ENCODE measurements around the gene CAPN10.

CAPN10 gene

GRCh38 chr2:240569523-240569997, 17.0 kb upstream of the CAPN10 start:
- no peaks in the 10 kb centered on the region for H3K27me3 ChIP-seq
- no peak for TF ChIP-seq CTCF (IDR thresholded peaks at IDR 0.05)
- DNase-seq = peak in 1 of 2 donors; percentile 18
- H3K9me3 ChIP-seq = no peaks in the 10 kb centered on the region
- peak overlapping the region; percentile 68 to 85 for H3K27ac ChIP-seq
- peak overlapping the region; percentile 69 to 83 for H3K4me3 ChIP-seq
- intact Hi-C loops (cut with DNase I; ENCODE audit: low total_unique reads) = loop anchor here (10.0 kb wide), 2 partner anchors 135 to 335 kb away; partner anchors contain the start of gene GPC1
- H3K36me3 ChIP-seq = peaks cover 0 to 36% (median 19%) of the 10 kb centered on the region in 3 donors
- peaks cover 5 to 62% (median 44%) of the 10 kb centered on the region in 4 donors for H3K4me1 ChIP-seq

- intact Hi-C loops (cut with DNase I; ENCODE audit: low total_unique reads) = loop anchor here (10.0 kb wide), 2 partner anchors 135 to 335 kb away; partner anchors contain the start of gene GPC1
- H3K4me3 ChIP-seq = peak overlapping the region in 1 of 2 donors; percentile 69
- H3K4me1 ChIP-seq = peaks cover 5 to 59% (median 44%) of the 10 kb centered on the region in 4 donors
- no peaks in the 10 kb centered on the region for H3K27me3 ChIP-seq
- peaks cover 3 to 41% (median 24%) of the 10 kb centered on the region in 3 donors for H3K36me3 ChIP-seq
- no peak for TF ChIP-seq CTCF (IDR thresholded peaks at IDR 0.05)
- no peaks in the 10 kb centered on the region for H3K9me3 ChIP-seq
- peak overlapping the region in 1 of 2 donors; percentile 85 for H3K27ac ChIP-seq
- DNase-seq = peak; percentile 17 to 62
Measured at GRCh38 chr2:240569998-240570530, 16.5 kb upstream of the CAPN10 start.

- H3K27ac ChIP-seq = no peak overlapping the region
- H3K36me3 ChIP-seq = peaks cover 10 to 48% (median 30%) of the 10 kb centered on the region in 3 donors
- intact Hi-C loops (cut with DNase I; ENCODE audit: low total_unique reads) = no loop called here
- H3K4me3 ChIP-seq = no peak overlapping the region
- H3K9me3 ChIP-seq = no peaks in the 10 kb centered on the region
- H3K27me3 ChIP-seq = no peaks in the 10 kb centered on the region
- TF ChIP-seq CTCF (IDR thresholded peaks at IDR 0.05) = no peak
- DNase-seq = peak; percentile 12 to 56
- peaks cover 4 to 53% (median 39%) of the 10 kb centered on the region in 4 donors for H3K4me1 ChIP-seq
Measured at GRCh38 chr2:240570531-240571313, 15.8 kb upstream of the CAPN10 start.

- Histone ChIP-seq H3K4me3 (no peak overlapping the region), H3K27me3 (no peaks in the 10 kb centered on the region), H3K36me3 (peaks cover 13 to 55% (median 36%) of the 10 kb centered on the region in 3 donors), H3K9me3 (no peaks in the 10 kb centered on the region), H3K4me1 (peaks cover 0 to 45% (median 33%) of the 10 kb centered on the region in 4 donors), H3K27ac (no peak overlapping the region)
- TF ChIP-seq CTCF (IDR thresholded peaks at IDR 0.05) = no peak
- DNase-seq = peak; percentile 11 to 61
- intact Hi-C loops (cut with DNase I; ENCODE audit: low total_unique reads) = no loop called here
Measured at GRCh38 chr2:240571314-240571973, 15.1 kb upstream of the CAPN10 start.

GRCh38 chr2:240572141-240573031, 14.1 kb upstream of the CAPN10 start:
- DNase-seq = peak in 1 of 2 donors; percentile 61
- Histone ChIP-seq H3K9me3 (no peaks in the 10 kb centered on the region), H3K36me3 (peaks cover 21 to 64% (median 46%) of the 10 kb centered on the region in 3 donors), H3K4me3 (no peak overlapping the region), H3K27me3 (no peaks in the 10 kb centered on the region), H3K27ac (no peak overlapping the region), H3K4me1 (peaks cover 0 to 36% (median 24%) of the 10 kb centered on the region in 4 donors)
- no peak for TF ChIP-seq CTCF (IDR thresholded peaks at IDR 0.05)
- intact Hi-C loops (cut with DNase I; ENCODE audit: low total_unique reads) = no loop called here

All from tibial artery (tissue), 4 donors.